GM12878 (cell line): ENCODE measurements around the gene FIZ1. TPM values are rescaled to one million over a fixed set of nuclear protein-coding genes. Genes with fewer than 3 reads are reported as not detected.

Experiments
- ATAC-seq: fragments of 200-7000 bp; cut with Tn5 transposase; 3 replicates; pipeline ENCODE4 v1.9.1; 2020; ENCODE audit warnings: mild to moderate bottlenecking, moderate library complexity
- BruUV-seq: library from RNA; stranded (reverse); fragments of 400-500 nt; replicated peaks from 2 replicates; lab custom pipeline; 2021; lab: Mats Ljungman, UMichigan
- CTCF ChIA-PET: fragments of 300-600 bp; sonication (Branson Sonifier 250); formaldehyde crosslinking; extraction: SDS; loops from one replicate; lab custom pipeline; 2021; ENCODE audit warnings: inconsistent platforms; lab: Yijun Ruan, JAX
- POLR2A ChIA-PET: fragments of 350-600 bp; formaldehyde crosslinking; extraction: SDS; loops from one replicate; lab custom pipeline; 2021; ENCODE audit warnings: inconsistent platforms; lab: Charles Lee
- RAD21 ChIA-PET: fragments of 300-600 bp; sonication (Branson Sonifier 250); formaldehyde crosslinking; loops from one replicate; lab custom pipeline; 2023; ENCODE audit warnings: antibody characterized with exemption; ENCODE audit not compliant: unreplicated experiment; lab: Charles Lee
- SMC1A ChIA-PET: fragments of 300-600 bp; sonication (Branson Sonifier 250); formaldehyde crosslinking; loops from one replicate; lab custom pipeline; 2023; ENCODE audit not compliant: unreplicated experiment, uncharacterized antibody; lab: Charles Lee
- DNase-seq: peaks from one replicate; pipeline ENCODE4 v3.0.0-alpha.2; 2011; ENCODE audit warnings: low read depth, low spot score
- FAIRE-seq: peaks from 3 replicates; lab custom pipeline; 2011; peaks lifted over from hg19 to GRCh38; lab: Jason Lieb, UNC
- H2AFZ ChIP-seq: 2 replicates; pipeline ENCODE4 v1.6.0; 2011; ENCODE audit warnings: low read depth, low read length, control low read depth; ENCODE audit not compliant: control insufficient read depth
- H3K27ac ChIP-seq: 2 replicates; pipeline ENCODE4 v1.5.1; 2011; ENCODE audit warnings: control low read depth; ENCODE audit not compliant: control insufficient read depth, insufficient read depth
- H3K27me3 ChIP-seq, 2 experiments: replicated peaks in 1 of 2; 2 replicates each; pipeline versions ENCODE4 v1.6.0 to v1.6.1; 2011; ENCODE audit warnings: low read length in 1 of 2; ENCODE audit not compliant: control insufficient read depth in 2 of 2, insufficient read depth in 2 of 2
- H3K36me3 ChIP-seq, 2 experiments: 2 replicates each; pipeline ENCODE4 v1.5.1; 2011; ENCODE audit warnings: low read length in 1 of 2; ENCODE audit not compliant: control insufficient read depth in 2 of 2, insufficient read depth in 2 of 2
- H3K4me1 ChIP-seq: 2 replicates; pipeline ENCODE4 v1.6.1; 2011; ENCODE audit warnings: mild to moderate bottlenecking, low read length, moderate library complexity, mixed read lengths; ENCODE audit not compliant: control insufficient read depth, insufficient read depth
- H3K4me2 ChIP-seq: 2 replicates; pipeline ENCODE4 v1.6.0; 2011; ENCODE audit warnings: control low read depth; ENCODE audit not compliant: control insufficient read depth, insufficient read depth
- H3K4me3 ChIP-seq: fragments of 200-600 bp; sonication (generic); 2 replicates; pipeline ENCODE4 v1.5.1; 2016
- H3K79me2 ChIP-seq: 2 replicates; pipeline ENCODE4 v1.6.0; 2011; ENCODE audit warnings: low read length; ENCODE audit not compliant: control insufficient read depth, insufficient read depth
- H3K9ac ChIP-seq: 2 replicates; pipeline ENCODE4 v1.8.0; 2011; ENCODE audit warnings: low read length, control low read depth, mixed read lengths; ENCODE audit not compliant: control insufficient read depth, insufficient read depth
- H3K9me3 ChIP-seq: replicated peaks from 3 replicates; pipeline ENCODE4 v1.5.1; 2011; ENCODE audit warnings: mild to moderate bottlenecking, low read length; ENCODE audit not compliant: control insufficient read depth, insufficient read depth
- H4K20me1 ChIP-seq: 2 replicates; pipeline ENCODE4 v1.6.0; 2011; ENCODE audit not compliant: control insufficient read depth, insufficient read depth
- EGR1 ChIP-seq, 2 experiments: IDR thresholded peaks; 1 replicate in 1 of 2; 2 replicates in 1 of 2; pipeline ENCODE4 v1.6.1; 2011 to 2012; ENCODE audit warnings: low read depth in 2 of 2, low read length in 2 of 2, borderline replicate concordance in 1 of 2, mild to moderate bottlenecking in 1 of 2, moderate library complexity in 1 of 2
- HDGF ChIP-seq: fragments of 450-650 bp; IDR thresholded peaks from 2 replicates; pipeline ENCODE4 v1.6.1; 2016; ENCODE audit warnings: antibody characterized with exemption
- POLR2A ChIP-seq: IDR thresholded peaks from 2 replicates; pipeline ENCODE4 v1.6.1; 2011; ENCODE audit warnings: low read depth, mild to moderate bottlenecking, low read length
- RUNX3 ChIP-seq: IDR thresholded peaks from 2 replicates; pipeline ENCODE4 v1.6.1; 2012; ENCODE audit warnings: low read length, inconsistent platforms
- SMC3 ChIP-seq: IDR thresholded peaks from 2 replicates; pipeline ENCODE4 v1.6.1; 2011; ENCODE audit warnings: low read length, improper control_type of control experiment, borderline replicate concordance
- WGBS: methylation state at CpG from one replicate; pipeline ENCODE4 v1.1.6; 2016; ENCODE audit warnings: low lambda C conversion rate; ENCODE audit not compliant: insufficient replicate concordance, insufficient coverage; ENCODE audit errors: missing lambda C conversion rate; 5-methylcytosine and 5-hydroxymethylcytosine counted together
- in situ Hi-C: fragments of 300-500 bp; cut with MboI; formaldehyde crosslinking; loops from 9 replicates; pipeline ENCODE4 v1.14.3; 2018; ENCODE audit warnings: mixed read lengths
- intact Hi-C: fragments of 100-400 bp; cut with micrococcal nuclease; formaldehyde crosslinking; loops from one replicate; pipeline ENCODE4 v1.14.2; 2022; ENCODE audit not compliant: unreplicated experiment
- polyA plus RNA-seq, 11 experiments: library from polyadenylated mRNA; depleted of rRNA in 4 of 11; unstranded in 6 of 11; stranded (reverse) in 5 of 11; fragments of >200 nt; fragmentation: Nextera tagmentation in 4 of 11; fragmentation: Illumina TruSeq in 1 of 11; extraction: Ambion mirVana in 4 of 11; extraction: Trizol in 1 of 11; gene quantifications; 1 replicate in 1 of 11; 2 replicates in 10 of 11; pipeline versions ENCODE4 v1.2.1 to v1.2.3, GENCODE V29; 2011 to 2016; ENCODE audit warnings: inconsistent platforms in 2 of 11, missing spikeins in 2 of 11, low read depth in 1 of 11
- total RNA-seq, 4 experiments: library from RNA; depleted of rRNA in 3 of 4; stranded (reverse); fragments of >200 nt in 3 of 4; fragmentation: Illumina TruSeq in 1 of 4; extraction: Trizol in 1 of 4; gene quantifications; 2 replicates each; pipeline versions ENCODE4 v1.2.1 to v1.2.3, GENCODE V29; 2013 to 2021

FIZ1 gene
- total and polyA plus RNA-seq, 10 of the 15 experiments (the other 5 are each of a cell fraction or from before 2014, with no cell fraction given) = 0.60 to 16.8 (median 4.2) TPM

- Histone ChIP-seq H3K4me1 (peaks cover 25% of the 10 kb centered on the region), H3K9ac (peak overlapping the region; percentile 91), H3K36me3 (peaks cover 1 to 2% of the 10 kb centered on the region in 2 experiments; a peak in 2 of 4 replicates), H3K27me3 (no peaks in the 10 kb centered on the region), H3K4me3 (peak overlapping the region; percentile 99), H3K27ac (peak overlapping the region; percentile 90), H3K4me2 (peak overlapping the region; percentile 95), H3K79me2 (peaks cover 45% of the 10 kb centered on the region), H2AFZ (peak overlapping the region; percentile 86), H3K9me3 (no peaks in the 10 kb centered on the region), H4K20me1 (no peaks in the 10 kb centered on the region)
- ATAC-seq (peak; percentile 1; the same call in 2 of the 3 replicates), DNase-seq (no peak), FAIRE-seq (no peak)
- CTCF ChIA-PET = interaction anchor here (0.6 to 4.8 kb wide), 10 partner anchors 8 to 264 kb away, joined by 3 to 52 read pairs (median 6); partner anchors contain the start of gene ZNF865
- 10% methylated on average over 25 of the region's 25 CpGs for WGBS
- RAD21 ChIA-PET = interaction anchor here (4.4 kb wide), 1 partner anchor 16 kb away, joined by 36 read pairs; no protein-coding TSS in a partner anchor
- in situ Hi-C loops (no loop called here), intact Hi-C loops (no loop called here)
- TF ChIP-seq RUNX3 (peak; percentile 40; the same call in 1 of the 2 replicates), POLR2A (peak; percentile 0; the same call in 1 of the 2 replicates), HDGF (peak; percentile 36; the same call in 1 of the 2 replicates), SMC3 (no peak), EGR1 (IDR thresholded peaks at IDR 0.05; ENCODE audit: borderline replicate concordance in 1 of 2, low read depth in 2 of 2, low read length in 2 of 2) (0 out of 3 replicates have a peak, but pooled peaks of 1 of the 2 experiments have one; percentile 4)
- BruUV-seq = no TSS peak
- POLR2A ChIA-PET = interaction anchor here (1.1 to 3.3 kb wide), 4 partner anchors 13 to 28 kb away, joined by 3 to 28 read pairs (median 12); no protein-coding TSS in a partner anchor
- SMC1A ChIA-PET = interaction anchor here (1.1 kb wide), 1 partner anchor 9 kb away, joined by 3 read pairs; no protein-coding TSS in a partner anchor
These were observed 49.4 kb upstream of the FIZ1 start for GRCh38 chr19:55648585-55649267.
